Stomach smooth muscle (tissue), 2 donors: Measurements from ENCODE around the gene LRG1.

Source experiments
- H3K27ac ChIP-seq: one replicate; pipeline ENCODE4 v1.7.0; 2013; ENCODE audit warnings: mild to moderate bottlenecking, low read length, inconsistent platforms
- H3K27me3 ChIP-seq, 2 donors: one replicate each; pipeline ENCODE4 v1.7.0; 2013; ENCODE audit warnings: low read length in 2 of 2; ENCODE audit not compliant: insufficient read depth in 2 of 2, control insufficient read depth in 1 of 2
- H3K36me3 ChIP-seq, 2 donors: one replicate each; pipeline ENCODE4 v1.7.0; 2013; ENCODE audit warnings: low read length in 2 of 2; ENCODE audit not compliant: control insufficient read depth in 2 of 2, insufficient read depth in 2 of 2
- H3K4me1 ChIP-seq: one replicate; pipeline ENCODE4 v1.7.0; 2013; ENCODE audit warnings: low read length; ENCODE audit not compliant: control insufficient read depth, insufficient read depth
- H3K4me3 ChIP-seq, 2 donors: one replicate each; pipeline ENCODE4 v1.7.0; 2013; ENCODE audit warnings: low read length in 2 of 2
- H3K9ac ChIP-seq, 2 donors: one replicate each; pipeline ENCODE4 v1.7.0; 2013; ENCODE audit warnings: low read length in 2 of 2, mild to moderate bottlenecking in 1 of 2
- H3K9me3 ChIP-seq, 2 donors: one replicate each; pipeline ENCODE4 v1.7.0; 2013; ENCODE audit warnings: low read length in 2 of 2; ENCODE audit not compliant: control insufficient read depth in 2 of 2
- donor health status: healthy.
- donor health status: Pancreatic carcinoma.

The LRG1 gene

DNA sequence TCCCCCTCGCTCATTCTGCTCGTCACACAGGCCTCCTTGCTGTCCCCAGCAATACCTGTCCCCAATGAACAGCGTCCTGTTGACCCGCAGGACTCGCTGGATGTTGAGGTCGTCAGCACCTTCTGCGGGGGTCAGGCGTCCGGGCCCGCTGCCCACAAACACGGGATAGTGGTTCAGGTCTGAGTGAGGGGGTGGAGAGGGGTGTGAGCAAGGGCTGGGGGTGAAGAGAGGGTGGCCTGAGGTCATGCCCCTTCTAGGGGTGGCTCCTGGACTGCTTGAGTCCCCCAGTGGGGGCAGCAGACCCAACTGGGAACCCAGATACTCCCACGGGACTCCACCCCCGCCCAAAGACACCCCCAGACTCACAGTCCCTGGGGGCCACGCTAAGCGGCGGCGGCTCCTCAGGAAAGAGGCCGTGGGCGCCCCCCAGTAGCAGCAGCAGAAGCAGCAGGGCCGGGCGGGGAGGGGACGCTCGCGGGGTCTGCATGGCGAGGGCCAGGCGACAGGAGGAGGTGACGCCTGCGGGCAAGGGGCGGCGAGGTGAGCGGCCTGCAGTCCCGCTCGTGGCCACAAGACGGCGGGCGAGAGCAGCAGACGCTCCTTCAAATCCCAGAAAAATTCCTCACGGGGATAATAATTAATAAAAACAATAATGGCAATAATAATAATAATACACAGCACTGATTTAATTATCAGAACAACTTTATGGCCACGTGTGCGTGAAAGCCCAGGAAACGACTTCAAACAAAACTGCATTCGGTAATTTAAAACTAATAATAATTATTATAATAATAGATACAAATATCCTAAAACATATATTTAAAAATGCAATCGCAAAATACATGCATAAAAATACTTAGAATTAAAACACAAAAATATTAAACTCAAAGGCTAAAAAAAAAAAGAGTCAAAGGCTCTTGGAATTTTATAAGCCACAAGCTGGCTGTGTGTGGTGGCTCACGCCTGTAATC lies 18.4 kb upstream of the LRG1 start:
- H3K27me3 ChIP-seq = no peaks in the 10 kb centered on the region
- H3K4me1 ChIP-seq = no peaks in the 10 kb centered on the region
- H3K9me3 ChIP-seq = no peaks in the 10 kb centered on the region
- no peaks in the 10 kb centered on the region for H3K36me3 ChIP-seq
- H3K4me3 ChIP-seq = no peak overlapping the region
- no peak overlapping the region for H3K27ac ChIP-seq
- H3K9ac ChIP-seq = no peak overlapping the region

GRCh38 chr19:4557144-4557970 lies 17.5 kb upstream of the LRG1 start:
- H3K4me1 ChIP-seq = no peaks in the 10 kb centered on the region
- H3K27me3 ChIP-seq = no peaks in the 10 kb centered on the region
- no peak overlapping the region for H3K9ac ChIP-seq
- H3K4me3 ChIP-seq = no peak overlapping the region
- H3K36me3 ChIP-seq = peaks cover 0 to 2% of the 10 kb centered on the region in 2 donors
- no peak overlapping the region for H3K27ac ChIP-seq
- H3K9me3 ChIP-seq = no peaks in the 10 kb centered on the region

GRCh38 chr19:4556597-4557127 lies 16.8 kb upstream of the LRG1 start:
- no peak overlapping the region for H3K4me3 ChIP-seq
- H3K27me3 ChIP-seq = no peaks in the 10 kb centered on the region
- no peaks in the 10 kb centered on the region for H3K4me1 ChIP-seq
- no peaks in the 10 kb centered on the region for H3K9me3 ChIP-seq
- no peak overlapping the region for H3K9ac ChIP-seq
- H3K27ac ChIP-seq = no peak overlapping the region
- H3K36me3 ChIP-seq = peaks cover 0 to 2% of the 10 kb centered on the region in 2 donors

DNA sequence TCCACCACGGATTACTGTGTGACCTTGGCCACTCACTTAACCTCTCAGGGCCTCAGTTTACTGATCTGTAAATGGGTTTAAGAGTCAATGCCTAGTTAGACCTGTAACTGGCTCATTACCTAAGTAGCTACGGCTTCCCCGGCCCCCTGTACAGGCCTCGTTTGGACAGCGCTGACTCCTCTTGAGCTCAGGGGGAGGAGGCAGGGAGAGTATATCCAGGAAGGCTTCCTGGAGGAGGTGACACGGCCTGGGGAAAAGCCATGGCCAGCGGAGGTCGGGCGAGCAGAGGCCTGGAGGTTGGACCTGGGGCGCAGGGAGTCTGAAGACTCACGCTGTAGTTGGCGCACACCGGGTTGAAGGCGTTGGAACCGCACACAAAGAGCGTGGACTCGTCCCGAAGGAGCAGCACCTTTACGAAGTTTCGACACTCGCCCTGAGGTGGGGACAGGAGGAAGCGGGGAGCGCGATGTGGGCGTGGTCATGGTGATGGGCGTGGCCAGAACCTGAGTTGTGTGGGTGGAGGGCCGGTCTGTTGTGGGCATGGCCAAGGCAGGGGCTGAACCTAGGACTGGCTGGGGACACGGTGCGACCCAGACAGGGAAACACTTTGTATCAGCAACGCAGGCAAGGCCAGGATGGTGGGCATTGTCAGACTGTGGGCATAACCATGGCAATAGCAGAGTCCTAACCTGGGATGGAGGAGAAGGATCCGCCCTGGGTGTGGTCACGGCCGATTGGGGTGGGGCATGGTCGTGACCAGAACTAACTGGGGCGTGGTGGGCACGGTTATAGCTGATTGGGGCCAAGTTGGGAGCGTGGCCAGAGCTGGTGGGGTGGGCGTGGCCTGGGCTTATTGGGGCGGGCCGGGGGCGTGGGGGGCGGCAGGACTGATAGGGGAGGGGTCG lies 16.1 kb upstream of the LRG1 start:
- Histone ChIP-seq H3K36me3 (peaks cover 0 to 2% of the 10 kb centered on the region in 2 donors), H3K27ac (no peak overlapping the region), H3K9me3 (no peaks in the 10 kb centered on the region), H3K27me3 (no peaks in the 10 kb centered on the region), H3K4me1 (no peaks in the 10 kb centered on the region), H3K9ac (no peak overlapping the region), H3K4me3 (no peak overlapping the region)

DNA sequence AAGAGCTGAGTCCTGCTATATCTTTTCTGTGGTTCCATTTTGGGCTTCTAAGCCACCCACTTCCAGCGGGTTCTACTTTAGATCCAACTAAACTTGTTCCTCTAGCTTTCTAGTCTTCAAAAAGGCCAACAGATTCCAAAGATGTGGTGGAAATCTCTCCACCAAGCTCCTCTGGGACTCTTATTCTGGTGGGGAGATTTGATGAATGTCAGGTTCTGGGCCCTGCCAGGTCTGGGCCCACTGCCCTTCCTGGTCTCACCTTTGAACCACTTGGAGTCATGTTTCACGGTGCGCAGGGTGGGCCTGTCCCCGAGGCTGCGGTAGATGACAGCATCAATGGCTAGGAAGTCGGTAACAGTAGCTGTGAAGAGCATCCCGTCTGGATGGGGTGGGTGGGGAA lies 14.9 kb upstream of the LRG1 start:
- no peaks in the 10 kb centered on the region for H3K4me1 ChIP-seq
- H3K36me3 ChIP-seq = peaks cover 0 to 2% of the 10 kb centered on the region in 2 donors

GRCh38 chr19:4553775-4554174 lies 13.9 kb upstream of the LRG1 start:
- Histone ChIP-seq H3K4me1 (no peaks in the 10 kb centered on the region), H3K27ac (no peak overlapping the region), H3K4me3 (no peak overlapping the region), H3K36me3 (peaks cover 0 to 2% of the 10 kb centered on the region in 2 donors), H3K9ac (no peak overlapping the region), H3K27me3 (no peaks in the 10 kb centered on the region), H3K9me3 (no peaks in the 10 kb centered on the region)

More for the DNA sequence above, 14.9 kb upstream of the LRG1 start:
- no peaks in the 10 kb centered on the region for H3K9me3 ChIP-seq
- no peak overlapping the region for H3K9ac ChIP-seq
- H3K27ac ChIP-seq = no peak overlapping the region
- no peak overlapping the region for H3K4me3 ChIP-seq
- H3K27me3 ChIP-seq = no peaks in the 10 kb centered on the region

- H3K4me3 ChIP-seq = no peak overlapping the region
- H3K9ac ChIP-seq = no peak overlapping the region
- H3K27ac ChIP-seq = no peak overlapping the region
- H3K36me3 ChIP-seq = peaks cover 0 to 2% of the 10 kb centered on the region in 2 donors
- no peaks in the 10 kb centered on the region for H3K27me3 ChIP-seq
- no peaks in the 10 kb centered on the region for H3K4me1 ChIP-seq
- H3K9me3 ChIP-seq = no peaks in the 10 kb centered on the region
Measured at GRCh38 chr19:4553092-4553695, 13.4 kb upstream of the LRG1 start.

GRCh38 chr19:4552525-4552819 lies 12.6 kb upstream of the LRG1 start:
- H3K9me3 ChIP-seq = no peaks in the 10 kb centered on the region
- H3K4me3 ChIP-seq = no peak overlapping the region
- no peak overlapping the region for H3K9ac ChIP-seq
- no peak overlapping the region for H3K27ac ChIP-seq
- no peaks in the 10 kb centered on the region for H3K27me3 ChIP-seq
- no peaks in the 10 kb centered on the region for H3K4me1 ChIP-seq
- peaks cover 0 to 2% of the 10 kb centered on the region in 2 donors for H3K36me3 ChIP-seq

GRCh38 chr19:4550479-4551050 lies 10.7 kb upstream of the LRG1 start:
- H3K27me3 ChIP-seq = no peaks in the 10 kb centered on the region
- no peaks in the 10 kb centered on the region for H3K9me3 ChIP-seq
- H3K36me3 ChIP-seq = peaks cover 0 to 2% of the 10 kb centered on the region in 2 donors
- no peak overlapping the region for H3K9ac ChIP-seq
- H3K27ac ChIP-seq = no peak overlapping the region
- no peaks in the 10 kb centered on the region for H3K4me1 ChIP-seq
- no peak overlapping the region for H3K4me3 ChIP-seq
